ENCODE data around the gene HDAC4.

DNA sequence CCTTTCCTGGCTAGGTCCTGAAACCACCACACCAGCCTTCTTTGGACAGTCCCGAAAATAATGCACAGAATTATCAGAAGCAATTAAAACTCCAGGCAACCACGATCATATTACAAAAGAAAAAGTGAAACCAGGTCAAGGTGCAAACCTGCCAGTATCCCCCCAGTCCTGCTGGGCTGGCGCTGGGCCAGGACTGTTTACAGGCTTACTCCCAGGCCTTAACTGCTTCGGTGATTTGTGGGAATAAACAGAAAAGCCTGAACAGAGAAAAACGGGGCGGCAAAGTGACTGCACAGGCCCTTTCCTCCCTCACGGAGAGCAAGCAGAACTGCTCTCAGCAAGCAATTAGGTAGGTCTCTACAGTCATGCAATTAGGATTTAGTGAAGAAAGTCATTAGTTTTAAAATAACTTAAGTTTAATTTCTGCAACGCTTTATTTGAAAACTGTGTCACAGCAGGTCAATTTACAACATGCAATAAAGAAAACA is 1.3 kb downstream of the HDAC4 start:
- TF ChIP-seq, protein P1, sequence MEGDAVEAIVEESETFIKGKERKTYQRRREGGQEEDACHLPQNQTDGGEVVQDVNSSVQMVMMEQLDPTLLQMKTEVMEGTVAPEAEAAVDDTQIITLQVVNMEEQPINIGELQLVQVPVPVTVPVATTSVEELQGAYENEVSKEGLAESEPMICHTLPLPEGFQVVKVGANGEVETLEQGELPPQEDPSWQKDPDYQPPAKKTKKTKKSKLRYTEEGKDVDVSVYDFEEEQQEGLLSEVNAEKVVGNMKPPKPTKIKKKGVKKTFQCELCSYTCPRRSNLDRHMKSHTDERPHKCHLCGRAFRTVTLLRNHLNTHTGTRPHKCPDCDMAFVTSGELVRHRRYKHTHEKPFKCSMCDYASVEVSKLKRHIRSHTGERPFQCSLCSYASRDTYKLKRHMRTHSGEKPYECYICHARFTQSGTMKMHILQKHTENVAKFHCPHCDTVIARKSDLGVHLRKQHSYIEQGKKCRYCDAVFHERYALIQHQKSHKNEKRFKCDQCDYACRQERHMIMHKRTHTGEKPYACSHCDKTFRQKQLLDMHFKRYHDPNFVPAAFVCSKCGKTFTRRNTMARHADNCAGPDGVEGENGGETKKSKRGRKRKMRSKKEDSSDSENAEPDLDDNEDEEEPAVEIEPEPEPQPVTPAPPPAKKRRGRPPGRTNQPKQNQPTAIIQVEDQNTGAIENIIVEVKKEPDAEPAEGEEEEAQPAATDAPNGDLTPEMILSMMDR (IDR thresholded peaks at IDR 0.05): no peak
- no peak for TF ChIP-seq RAD21 (conservative IDR thresholded peaks at IDR 0.05 in 1 of 2, IDR thresholded peaks at IDR 0.05 in 1 of 2)
- no peak for TF ChIP-seq CEBPB (IDR thresholded peaks at IDR 0.05)

All from A549 (cell line).